Tongue (tissue), 2 donors: Measurements from ENCODE around the gene CEACAM21. TPM values are rescaled to one million over a fixed set of nuclear protein-coding genes. Genes with fewer than 3 reads are reported as not detected.
A peak's percentile ranks its signal among the peaks of the same experiment; 100 is the strongest.

Source experiments
- DNase-seq: peaks from one replicate; pipeline ENCODE4 v3.0.0-alpha.2; 2015
- total RNA-seq: library from RNA; depleted of rRNA; stranded (reverse); fragments of >200 nt; gene quantifications from one replicate; pipeline ENCODE4 v1.2.3, GENCODE V29; 2014

Gene CEACAM21
- total RNA-seq = 2.6 TPM

- DNase-seq = peak; percentile 11
Observed at GRCh38 chr19:41575998-41576397, at the start of gene CEACAM21. TSS of gene CEACAM21 (plus strand) at chr19:41576166. CDS start at chr19:41576275, 109 bp downstream.

GRCh38 chr19:41527089-41527488 is 48.9 kb upstream of the CEACAM21 start:
- no peak for DNase-seq

GRCh38 chr19:41528106-41528505 is 47.9 kb upstream of the CEACAM21 start:
- DNase-seq = no peak

- no peak for DNase-seq
Observed at GRCh38 chr19:41529484-41530183, 46.3 kb upstream of the CEACAM21 start.

DNA sequence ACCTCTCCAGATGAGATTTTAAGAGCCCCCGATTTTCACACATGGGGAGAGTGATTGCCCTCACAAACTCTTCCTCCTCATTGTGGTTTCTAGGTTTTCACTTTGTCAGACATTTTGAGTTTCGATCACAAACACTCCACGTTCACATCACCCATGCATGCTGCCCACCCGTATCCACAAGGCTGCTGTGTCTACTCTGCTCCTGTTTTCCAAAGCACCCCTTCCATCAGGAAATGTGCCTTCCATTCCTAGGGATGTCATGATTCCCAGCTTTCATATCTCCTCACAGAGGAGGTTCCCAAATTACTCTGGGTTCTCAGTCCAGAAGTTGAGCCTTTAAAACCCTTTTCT is 45.8 kb upstream of the CEACAM21 start:
- no peak for DNase-seq

GRCh38 chr19:41530761-41531301 is 45.1 kb upstream of the CEACAM21 start:
- peak; percentile 15 for DNase-seq

DNA sequence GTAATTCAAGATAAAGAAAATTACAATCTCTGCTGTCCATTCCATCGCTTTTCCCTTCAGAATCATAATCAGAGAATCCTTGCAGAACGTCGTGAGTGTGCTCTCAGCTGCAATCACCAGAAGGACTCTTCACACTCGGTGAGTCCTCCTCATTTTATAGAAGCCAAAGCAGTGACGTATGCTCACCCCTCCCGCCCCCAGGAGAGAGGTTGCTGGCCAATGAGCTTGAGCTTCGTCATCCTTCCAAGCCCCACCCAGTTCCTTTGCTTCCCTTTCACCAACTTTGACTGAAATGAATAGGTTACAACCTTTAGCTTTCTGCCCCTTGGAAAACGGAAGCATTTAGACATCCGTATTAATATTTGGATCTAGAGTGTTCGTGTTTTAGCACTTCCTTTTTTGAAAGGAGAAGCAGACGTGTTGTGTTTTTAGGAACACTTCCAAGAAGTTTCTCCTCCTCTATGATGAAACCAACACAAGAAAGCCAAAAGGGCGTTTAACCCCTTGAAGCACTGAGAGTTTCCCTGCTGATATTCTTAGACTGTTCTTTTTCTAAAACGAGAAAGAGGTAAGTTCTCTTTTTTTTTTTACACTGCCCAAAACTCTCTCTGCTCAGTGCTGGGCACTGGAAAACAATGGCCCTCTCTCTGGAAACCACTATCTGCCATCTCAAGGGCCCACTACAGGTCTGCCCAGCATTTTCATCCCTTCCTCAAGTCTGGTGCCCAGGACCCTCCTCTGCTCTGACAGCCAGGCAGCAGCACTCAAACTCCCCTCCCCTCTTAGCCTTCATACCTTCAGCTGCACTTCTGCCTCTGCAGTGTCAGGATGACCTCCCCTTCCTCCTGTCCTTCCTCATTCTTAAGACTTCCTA is 44.3 kb upstream of the CEACAM21 start:
- peak; percentile 42 for DNase-seq

- no peak for DNase-seq
Observed at GRCh38 chr19:41532526-41532925, 43.4 kb upstream of the CEACAM21 start.

GRCh38 chr19:41533671-41534215 is 42.2 kb upstream of the CEACAM21 start:
- no peak for DNase-seq

DNA sequence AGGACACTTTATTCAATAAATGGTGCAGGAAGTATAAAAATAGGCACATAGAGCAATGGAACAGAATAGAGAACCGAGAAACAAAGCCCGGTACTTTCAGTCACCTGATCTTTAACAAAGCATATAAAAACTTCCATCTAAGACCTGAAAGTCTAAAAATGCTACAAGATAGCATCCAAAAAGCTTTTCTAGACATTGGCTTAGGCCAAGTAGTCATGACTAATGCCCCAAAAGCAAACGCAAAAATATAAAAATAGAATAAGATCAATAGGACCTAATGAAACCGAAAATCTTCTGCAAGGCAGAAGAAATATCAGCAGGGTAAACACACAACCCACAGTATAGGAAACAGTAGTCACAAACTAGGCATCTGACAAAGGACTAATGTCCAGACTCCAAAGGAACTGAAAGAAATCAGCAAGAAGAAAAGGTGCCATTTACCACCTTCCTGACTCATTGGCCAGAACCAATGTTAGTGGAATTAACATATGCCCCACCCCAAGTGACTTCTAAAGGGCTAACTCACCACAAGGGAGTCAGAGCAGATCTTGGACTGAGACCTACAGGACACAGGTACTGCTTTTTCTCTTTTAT is 40.8 kb upstream of the CEACAM21 start:
- DNase-seq = no peak

- no peak for DNase-seq
Observed at GRCh38 chr19:41537789-41538188, 38.2 kb upstream of the CEACAM21 start.

- no peak for DNase-seq
Observed at GRCh38 chr19:41540041-41540695, 35.8 kb upstream of the CEACAM21 start.

DNA sequence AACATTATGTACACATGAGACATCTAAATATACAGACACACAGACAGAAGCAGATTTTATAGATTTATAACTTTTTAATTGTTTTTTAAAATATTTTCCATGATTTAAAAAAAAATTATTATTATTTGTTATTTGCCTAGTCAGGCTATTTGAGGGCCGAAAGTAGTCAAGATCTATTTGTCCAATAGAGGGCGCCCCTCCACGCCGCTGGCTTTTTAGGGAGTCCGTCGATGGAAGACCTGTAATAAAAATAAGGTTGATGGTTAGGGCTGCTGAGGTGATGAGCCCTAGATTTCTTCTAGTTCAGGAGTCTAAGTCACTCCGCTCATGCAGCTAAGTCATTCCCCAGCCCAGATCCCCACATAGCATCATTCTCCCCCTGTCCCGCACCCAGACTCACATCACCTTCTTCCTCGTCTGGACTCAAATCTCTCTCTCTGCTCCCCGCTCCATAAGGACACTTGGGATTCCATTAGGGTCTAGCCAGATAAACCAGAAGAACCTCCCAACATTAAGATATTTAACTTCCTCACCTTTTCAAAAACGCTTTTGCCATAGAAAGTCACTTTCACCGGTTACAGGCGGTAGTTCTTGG is 33.9 kb upstream of the CEACAM21 start:
- peak; percentile 73 for DNase-seq

DNA sequence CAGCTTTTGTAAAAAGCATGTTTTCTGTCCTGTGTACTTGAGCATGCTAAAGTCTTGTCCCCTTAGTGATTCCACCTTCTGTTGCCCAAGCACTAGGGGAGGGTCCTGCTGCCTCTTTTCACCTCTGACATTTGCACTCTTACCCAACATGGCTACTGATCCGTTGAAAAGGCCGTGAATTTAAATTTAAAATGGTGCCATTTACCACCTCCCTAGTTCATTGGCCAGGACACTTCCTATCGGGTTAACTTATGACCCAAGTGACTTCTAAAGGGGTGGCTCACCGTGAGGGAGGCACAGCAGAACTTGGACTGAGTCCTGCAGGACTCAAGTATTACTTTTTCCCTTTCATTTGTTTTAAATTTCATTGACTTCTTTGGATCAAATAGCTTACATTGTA is 33.3 kb upstream of the CEACAM21 start:
- DNase-seq = no peak

GRCh38 chr19:41543582-41543981 is 32.4 kb upstream of the CEACAM21 start:
- DNase-seq = no peak

DNA sequence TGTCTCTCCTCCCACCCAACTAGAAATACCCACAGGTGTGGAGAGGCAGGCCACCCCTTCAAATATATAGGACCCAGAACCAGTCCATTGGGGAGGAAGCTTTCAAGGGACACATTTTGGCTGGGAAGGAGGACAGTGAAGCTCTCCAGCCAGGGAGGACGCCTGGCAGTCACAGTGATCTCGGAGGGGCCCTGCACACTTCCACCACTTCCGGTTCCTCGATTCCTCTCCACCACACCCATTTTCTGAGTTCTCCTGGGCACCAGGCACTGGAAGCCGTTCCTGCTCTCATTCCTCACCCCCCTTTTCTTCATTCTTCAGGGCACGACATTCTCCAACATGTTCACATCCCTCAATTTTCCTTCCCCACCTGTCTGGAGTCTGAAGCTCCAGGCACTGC is 30.4 kb upstream of the CEACAM21 start:
- no peak for DNase-seq

- DNase-seq = no peak
Observed at GRCh38 chr19:41546386-41546789, 29.6 kb upstream of the CEACAM21 start.

GRCh38 chr19:41546961-41547360 is 29.0 kb upstream of the CEACAM21 start:
- no peak for DNase-seq

DNA sequence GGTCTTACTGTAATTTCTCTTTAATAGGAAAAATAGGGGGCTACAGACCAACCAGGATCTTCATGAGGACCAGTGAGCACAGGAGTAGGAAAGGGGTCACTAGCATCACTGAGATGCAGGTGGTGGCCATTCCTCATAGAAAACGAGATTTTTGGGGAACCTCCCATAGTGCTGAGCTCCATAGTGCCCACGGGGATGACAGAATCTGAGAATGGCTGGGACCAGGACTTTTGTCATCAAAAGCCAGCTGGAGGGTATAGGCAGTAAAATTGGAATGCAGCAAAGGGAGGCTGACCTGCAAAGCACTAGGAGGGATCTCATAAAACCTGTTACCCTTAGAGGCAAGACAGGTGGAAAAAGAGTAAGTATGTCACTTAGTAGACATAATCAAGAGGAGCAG is 28.4 kb upstream of the CEACAM21 start:
- DNase-seq = no peak

DNA sequence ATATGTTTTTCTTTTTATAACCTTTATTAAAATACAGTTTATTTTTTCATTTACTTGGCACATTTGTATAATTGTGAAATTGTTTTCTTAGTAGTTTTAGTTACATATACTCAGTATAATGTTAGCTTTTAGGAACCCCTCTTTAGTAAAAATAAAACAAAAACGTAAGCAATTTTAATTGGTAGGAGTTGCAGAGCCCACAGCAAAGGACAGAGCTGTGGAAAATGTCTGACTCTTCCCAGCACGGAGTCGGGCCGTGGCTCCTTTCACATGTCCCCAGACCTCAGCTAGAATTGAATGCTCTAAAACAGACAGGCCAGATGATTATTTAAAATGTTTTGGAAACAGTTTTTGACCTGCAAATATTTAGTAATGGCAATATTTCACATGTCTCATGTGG is 27.9 kb upstream of the CEACAM21 start:
- DNase-seq = no peak

DNA sequence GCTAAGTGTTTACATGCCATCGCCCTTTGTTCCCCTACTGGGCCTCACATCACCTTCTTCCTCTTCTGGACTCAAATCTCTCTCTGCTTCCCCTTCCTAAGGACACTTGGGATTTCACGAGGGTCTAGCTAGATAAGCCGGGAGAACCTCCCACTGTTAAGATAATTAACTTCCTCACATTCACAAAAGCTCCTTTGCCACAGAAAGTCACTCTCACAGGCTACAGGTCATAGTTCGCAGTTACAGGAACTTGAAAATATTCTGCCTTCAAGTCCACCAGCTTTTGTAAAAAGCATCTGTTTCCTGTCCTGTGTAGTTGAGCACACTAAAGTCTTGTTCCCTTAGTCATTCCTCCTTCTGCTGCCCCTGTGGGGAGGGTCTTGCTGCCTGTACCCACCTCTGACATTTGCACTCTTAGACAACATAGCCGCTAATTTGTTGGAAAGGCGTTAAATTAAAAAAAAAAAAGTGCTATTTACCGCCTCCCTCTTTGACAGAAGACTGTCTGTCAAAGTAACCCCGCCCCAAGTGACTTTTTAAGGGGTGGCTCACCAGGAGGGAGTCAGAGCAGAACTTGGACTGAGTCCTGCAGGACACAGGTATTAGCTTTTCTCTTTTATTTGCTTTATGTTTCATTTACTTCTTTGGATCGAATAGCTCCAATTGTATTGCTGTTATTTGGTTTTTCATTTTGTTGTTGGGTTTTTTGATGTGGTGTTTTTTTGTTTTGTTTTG is 26.8 kb upstream of the CEACAM21 start:
- peak; percentile 20 for DNase-seq
